Measurements from ENCODE around the gene TOP2A. TPM values are rescaled to one million over a fixed set of nuclear protein-coding genes. Genes with fewer than 3 reads are reported as not detected.

The TOP2A gene
- total and polyA plus RNA-seq, 4 donors = 0.25 to 4.4 (median 1.9) TPM

- 78 to 81% methylated on average over 9 of the region's 9 CpGs for WGBS, 2 donors
- DNase-seq = no peak
Observed at GRCh38 chr17:40460968-40461731, 43.5 kb upstream of the TOP2A start.

GRCh38 chr17:40460604-40460967 lies 42.9 kb upstream of the TOP2A start:
- intact Hi-C loops (cut with DNase I) = no loop called here
- DNase-seq (no peak), ATAC-seq (ENCODE audit: low FRiP score) (no peak)
- Histone ChIP-seq H3K9me3 (ENCODE audit: control insufficient read depth, low read length) (no peaks in the 10 kb centered on the region), H3K27me3 (ENCODE audit: control insufficient read depth in 1 of 2, insufficient read depth in 2 of 2, low read length in 1 of 2) (no peaks in the 10 kb centered on the region), H3K27ac (ENCODE audit: low read depth in 1 of 2, low read length in 2 of 2) (no peak overlapping the region), H3K4me3 (ENCODE audit: low read length in 2 of 2) (no peak overlapping the region), H3K36me3 (ENCODE audit: control insufficient read depth in 1 of 2, insufficient read depth in 2 of 2, low read length in 1 of 2) (no peaks in the 10 kb centered on the region), H3K4me1 (ENCODE audit: control insufficient read depth in 1 of 2, insufficient read depth in 2 of 2, low read length in 2 of 2) (no peaks in the 10 kb centered on the region)
- WGBS, 2 donors = 90 to 91% methylated on average over 3 of the region's 3 CpGs

More at GRCh38 chr17:40460968-40461731, 43.5 kb upstream of the TOP2A start:
- H3K9me3 ChIP-seq (ENCODE audit: control insufficient read depth, low read length) = no peaks in the 10 kb centered on the region
- no peak for ATAC-seq (ENCODE audit: low FRiP score)
- H3K27me3 ChIP-seq (ENCODE audit: control insufficient read depth in 1 of 2, insufficient read depth in 2 of 2, low read length in 1 of 2) = no peaks in the 10 kb centered on the region
- intact Hi-C loops (cut with DNase I) = no loop called here
- no peaks in the 10 kb centered on the region for H3K36me3 ChIP-seq (ENCODE audit: control insufficient read depth in 1 of 2, insufficient read depth in 2 of 2, low read length in 1 of 2)
- no peaks in the 10 kb centered on the region for H3K4me1 ChIP-seq (ENCODE audit: control insufficient read depth in 1 of 2, insufficient read depth in 2 of 2, low read length in 2 of 2)
- H3K27ac ChIP-seq (ENCODE audit: low read depth in 1 of 2, low read length in 2 of 2) = no peak overlapping the region
- no peak overlapping the region for H3K4me3 ChIP-seq (ENCODE audit: low read length in 2 of 2)

- H3K27ac ChIP-seq (ENCODE audit: low read depth in 1 of 2, low read length in 2 of 2) = no peak overlapping the region
- ATAC-seq (ENCODE audit: low FRiP score) (no peak), DNase-seq (no peak)
- no peaks in the 10 kb centered on the region for H3K4me1 ChIP-seq (ENCODE audit: control insufficient read depth in 1 of 2, insufficient read depth in 2 of 2, low read length in 2 of 2)
- intact Hi-C loops (cut with DNase I) = no loop called here
- H3K36me3 ChIP-seq (ENCODE audit: control insufficient read depth in 1 of 2, insufficient read depth in 2 of 2, low read length in 1 of 2) = no peaks in the 10 kb centered on the region
- no peaks in the 10 kb centered on the region for H3K9me3 ChIP-seq (ENCODE audit: control insufficient read depth, low read length)
- WGBS, 2 donors = 80 to 86% methylated on average over 8 of the region's 8 CpGs
- H3K27me3 ChIP-seq (ENCODE audit: control insufficient read depth in 1 of 2, insufficient read depth in 2 of 2, low read length in 1 of 2) = no peaks in the 10 kb centered on the region
- no peak overlapping the region for H3K4me3 ChIP-seq (ENCODE audit: low read length in 2 of 2)
Observed at GRCh38 chr17:40459636-40460603, 42.2 kb upstream of the TOP2A start.

- H3K27ac ChIP-seq (ENCODE audit: low read depth in 1 of 2, low read length in 2 of 2) = no peak overlapping the region
Observed at GRCh38 chr17:40458851-40459482, 41.3 kb upstream of the TOP2A start.

GRCh38 chr17:40457964-40458791 lies 40.5 kb upstream of the TOP2A start:
- H3K4me1 ChIP-seq (ENCODE audit: control insufficient read depth in 1 of 2, insufficient read depth in 2 of 2, low read length in 2 of 2) = no peaks in the 10 kb centered on the region

More at GRCh38 chr17:40458851-40459482, 41.3 kb upstream of the TOP2A start:
- Histone ChIP-seq H3K36me3 (ENCODE audit: control insufficient read depth in 1 of 2, insufficient read depth in 2 of 2, low read length in 1 of 2) (no peaks in the 10 kb centered on the region), H3K27me3 (ENCODE audit: control insufficient read depth in 1 of 2, insufficient read depth in 2 of 2, low read length in 1 of 2) (no peaks in the 10 kb centered on the region), H3K9me3 (ENCODE audit: control insufficient read depth, low read length) (no peaks in the 10 kb centered on the region), H3K4me3 (ENCODE audit: low read length in 2 of 2) (no peak overlapping the region), H3K4me1 (ENCODE audit: control insufficient read depth in 1 of 2, insufficient read depth in 2 of 2, low read length in 2 of 2) (no peaks in the 10 kb centered on the region)
- intact Hi-C loops (cut with DNase I) = no loop called here
- ATAC-seq (ENCODE audit: low FRiP score) (no peak), DNase-seq (no peak)
- WGBS, 2 donors = 87 to 88% methylated on average over 12 of the region's 12 CpGs

DNA sequence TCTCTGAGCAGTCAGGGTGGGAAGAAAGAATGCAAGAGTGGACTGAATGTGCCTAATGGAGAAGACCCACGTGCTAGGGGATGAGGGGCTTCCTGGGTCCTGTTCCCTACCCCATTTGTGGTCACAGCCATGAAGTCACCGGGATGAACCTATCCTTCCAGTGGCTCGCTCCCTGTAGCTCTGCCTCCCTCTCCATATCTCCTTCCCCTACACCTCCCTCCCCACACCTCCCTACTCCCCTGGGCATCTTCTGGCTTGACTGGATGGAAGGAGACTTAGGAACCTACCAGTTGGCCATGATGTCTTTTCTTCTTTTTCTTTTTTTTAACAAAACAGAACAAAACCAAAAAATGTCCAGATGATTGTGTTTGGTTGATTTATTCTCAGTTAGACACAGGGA lies 39.7 kb upstream of the TOP2A start:
- H3K36me3 ChIP-seq (ENCODE audit: control insufficient read depth in 1 of 2, insufficient read depth in 2 of 2, low read length in 1 of 2) = no peaks in the 10 kb centered on the region
- intact Hi-C loops (cut with DNase I) = no loop called here
- H3K27me3 ChIP-seq (ENCODE audit: control insufficient read depth in 1 of 2, insufficient read depth in 2 of 2, low read length in 1 of 2) = no peaks in the 10 kb centered on the region
- peak overlapping the region in 1 of 2 donors; percentile 65 for H3K27ac ChIP-seq (ENCODE audit: low read depth in 1 of 2, low read length in 2 of 2)
- H3K4me1 ChIP-seq (ENCODE audit: control insufficient read depth in 1 of 2, insufficient read depth in 2 of 2, low read length in 2 of 2) = no peaks in the 10 kb centered on the region
- no peak overlapping the region for H3K4me3 ChIP-seq (ENCODE audit: low read length in 2 of 2)
- no peak for ATAC-seq (ENCODE audit: low FRiP score)
- WGBS, 2 donors = 91 to 98% methylated on average over 3 of the region's 3 CpGs
- DNase-seq = no peak
- no peaks in the 10 kb centered on the region for H3K9me3 ChIP-seq (ENCODE audit: control insufficient read depth, low read length)

More at GRCh38 chr17:40457964-40458791, 40.5 kb upstream of the TOP2A start:
- intact Hi-C loops (cut with DNase I) = no loop called here
- Histone ChIP-seq H3K27me3 (ENCODE audit: control insufficient read depth in 1 of 2, insufficient read depth in 2 of 2, low read length in 1 of 2) (no peaks in the 10 kb centered on the region), H3K4me3 (ENCODE audit: low read length in 2 of 2) (no peak overlapping the region), H3K27ac (ENCODE audit: low read depth in 1 of 2, low read length in 2 of 2) (no peak overlapping the region), H3K36me3 (ENCODE audit: control insufficient read depth in 1 of 2, insufficient read depth in 2 of 2, low read length in 1 of 2) (no peaks in the 10 kb centered on the region), H3K9me3 (ENCODE audit: control insufficient read depth, low read length) (no peaks in the 10 kb centered on the region)
- ATAC-seq (ENCODE audit: low FRiP score) = no peak
- WGBS, 2 donors = 21 to 22% methylated on average over 16 of the region's 16 CpGs
- no peak for DNase-seq

DNA sequence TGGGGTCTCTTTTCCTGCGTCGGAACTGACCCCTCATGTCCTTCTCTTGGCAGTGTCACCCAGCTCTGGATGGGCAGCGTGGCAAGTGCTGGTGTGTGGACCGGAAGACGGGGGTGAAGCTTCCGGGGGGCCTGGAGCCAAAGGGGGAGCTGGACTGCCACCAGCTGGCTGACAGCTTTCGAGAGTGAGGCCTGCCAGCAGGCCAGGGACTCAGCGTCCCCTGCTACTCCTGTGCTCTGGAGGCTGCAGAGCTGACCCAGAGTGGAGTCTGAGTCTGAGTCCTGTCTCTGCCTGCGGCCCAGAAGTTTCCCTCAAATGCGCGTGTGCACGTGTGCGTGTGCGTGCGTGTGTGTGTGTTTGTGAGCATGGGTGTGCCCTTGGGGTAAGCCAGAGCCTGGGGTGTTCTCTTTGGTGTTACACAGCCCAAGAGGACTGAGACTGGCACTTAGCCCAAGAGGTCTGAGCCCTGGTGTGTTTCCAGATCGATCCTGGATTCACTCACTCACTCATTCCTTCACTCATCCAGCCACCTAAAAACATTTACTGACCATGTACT lies 38.8 kb upstream of the TOP2A start:
- peak overlapping the region in 1 of 2 donors; percentile 65 for H3K27ac ChIP-seq (ENCODE audit: low read depth in 1 of 2, low read length in 2 of 2)
- WGBS, 2 donors = 10 to 13% methylated on average over 16 of the region's 16 CpGs

DNA sequence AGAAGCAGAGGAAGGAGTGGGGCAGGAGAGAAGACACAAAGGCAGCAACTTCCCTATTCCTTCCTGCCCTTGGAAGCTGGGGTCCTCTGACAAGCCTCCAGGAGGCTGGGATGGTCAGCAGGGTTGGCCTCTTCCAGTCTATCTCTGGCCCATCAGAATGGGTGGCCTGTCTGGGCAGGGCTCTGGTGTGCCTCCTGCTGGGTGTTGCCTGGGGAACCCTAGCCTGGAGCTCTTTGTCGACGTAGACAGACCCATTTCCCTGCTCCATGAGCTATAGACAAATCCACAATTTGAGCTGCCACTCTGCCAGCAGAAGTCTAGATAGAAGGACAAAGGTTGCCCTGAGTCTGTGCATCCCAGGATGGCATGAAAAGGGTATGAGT lies 36.9 kb upstream of the TOP2A start:
- H3K4me1 ChIP-seq (ENCODE audit: control insufficient read depth in 1 of 2, insufficient read depth in 2 of 2, low read length in 2 of 2) = peaks cover 0 to 2% of the 10 kb centered on the region in 2 donors
- DNase-seq (no peak), ATAC-seq (ENCODE audit: low FRiP score) (no peak)
- H3K4me3 ChIP-seq (ENCODE audit: low read length in 2 of 2) = no peak overlapping the region
- H3K36me3 ChIP-seq (ENCODE audit: control insufficient read depth in 1 of 2, insufficient read depth in 2 of 2, low read length in 1 of 2) = no peaks in the 10 kb centered on the region
- H3K9me3 ChIP-seq (ENCODE audit: control insufficient read depth, low read length) = no peaks in the 10 kb centered on the region
- no peak overlapping the region for H3K27ac ChIP-seq (ENCODE audit: low read depth in 1 of 2, low read length in 2 of 2)
- WGBS, 2 donors = 85 to 89% methylated on average over 2 of the region's 2 CpGs
- H3K27me3 ChIP-seq (ENCODE audit: control insufficient read depth in 1 of 2, insufficient read depth in 2 of 2, low read length in 1 of 2) = no peaks in the 10 kb centered on the region
- intact Hi-C loops (cut with DNase I) = no loop called here

More for the DNA sequence above, 38.8 kb upstream of the TOP2A start:
- Histone ChIP-seq H3K4me3 (ENCODE audit: low read length in 2 of 2) (no peak overlapping the region), H3K27me3 (ENCODE audit: control insufficient read depth in 1 of 2, insufficient read depth in 2 of 2, low read length in 1 of 2) (no peaks in the 10 kb centered on the region), H3K4me1 (ENCODE audit: control insufficient read depth in 1 of 2, insufficient read depth in 2 of 2, low read length in 2 of 2) (peaks cover 0 to 2% of the 10 kb centered on the region in 2 donors), H3K9me3 (ENCODE audit: control insufficient read depth, low read length) (no peaks in the 10 kb centered on the region), H3K36me3 (ENCODE audit: control insufficient read depth in 1 of 2, insufficient read depth in 2 of 2, low read length in 1 of 2) (no peaks in the 10 kb centered on the region)
- no peak for ATAC-seq (ENCODE audit: low FRiP score)
- intact Hi-C loops (cut with DNase I) = no loop called here
- DNase-seq = no peak

Measured in aorta (tissue), 5 donors.